Smooth muscle cell (in vitro differentiated cells): ENCODE measurements around the gene SCRT2. TPM values are rescaled to one million over a fixed set of nuclear protein-coding genes. Genes with fewer than 3 reads are reported as not detected.
"Not testable (repeated sequence)": the region's sequence is repeated elsewhere in the genome, so short reads cannot be mapped to it uniquely, and the experiment has no call there.

Experiments used
- DNase-seq: peaks from one replicate; lab custom pipeline; 2025; ENCODE audit not compliant: unreplicated experiment; lab: John Stamatoyannopoulos, UW
- H2AFZ ChIP-seq: fragments of 200-600 bp; sonication (generic); 2 replicates; pipeline ENCODE4 v1.6.0; 2016; ENCODE audit warnings: antibody characterized with exemption, low read depth, mild to moderate bottlenecking
- H3F3A ChIP-seq: fragments of 200-600 bp; sonication (generic); 2 replicates; pipeline ENCODE4 v1.6.0; 2017; ENCODE audit warnings: antibody characterized with exemption, low read depth
- H3K27ac ChIP-seq: fragments of 200-600 bp; sonication (generic); 2 replicates; pipeline ENCODE4 v1.5.1; 2016; ENCODE audit warnings: low read depth, mild to moderate bottlenecking
- H3K27me3 ChIP-seq: fragments of 200-600 bp; sonication (generic); 2 replicates; pipeline ENCODE4 v1.6.1; 2016; ENCODE audit warnings: low read depth, mild to moderate bottlenecking
- H3K36me3 ChIP-seq: fragments of 200-600 bp; sonication (generic); 2 replicates; pipeline ENCODE4 v1.5.1; 2016; ENCODE audit warnings: low read depth
- H3K4me1 ChIP-seq: fragments of 200-600 bp; sonication (generic); 2 replicates; pipeline ENCODE4 v1.5.1; 2016; ENCODE audit warnings: low read depth
- H3K4me2 ChIP-seq: fragments of 200-600 bp; sonication (generic); 2 replicates; pipeline ENCODE4 v1.6.0; 2016; ENCODE audit warnings: mild to moderate bottlenecking
- H3K4me3 ChIP-seq: fragments of 200-600 bp; sonication (generic); 2 replicates; pipeline ENCODE4 v1.5.1; 2016; ENCODE audit warnings: mild to moderate bottlenecking
- H3K79me2 ChIP-seq: fragments of 200-600 bp; sonication (generic); 2 replicates; pipeline ENCODE4 v1.6.0; 2016; ENCODE audit warnings: low read depth, mild to moderate bottlenecking
- H3K9ac ChIP-seq: fragments of 200-600 bp; sonication (generic); 2 replicates; pipeline ENCODE4 v1.6.0; 2016; ENCODE audit warnings: low read depth
- H3K9me3 ChIP-seq: fragments of 200-600 bp; sonication (generic); replicated peaks from 2 replicates; pipeline ENCODE4 v1.5.1; 2016; ENCODE audit warnings: low read depth
- H4K20me1 ChIP-seq: fragments of 200-600 bp; sonication (generic); 2 replicates; pipeline ENCODE4 v1.6.0; 2016; ENCODE audit warnings: low read depth
- WGBS: methylation state at CpG from one replicate; pipeline ENCODE4 v1.1.7; 2016; ENCODE audit warnings: low lambda C conversion rate; 5-methylcytosine and 5-hydroxymethylcytosine counted together
- polyA plus RNA-seq: library from polyadenylated mRNA; unstranded; fragments of >200 nt; fragmentation: Nextera tagmentation; extraction: Ambion mirVana; gene quantifications from 2 replicates; pipeline ENCODE4 v1.2.1, GENCODE V29; 2016
- total RNA-seq: library from RNA; depleted of rRNA; stranded (reverse); fragments of >200 nt; gene quantifications from 2 replicates; pipeline ENCODE4 v1.2.3, GENCODE V29; 2014
- TF ChIP-seq, protein P1 (sequence below): fragments of 200-600 bp; sonication (generic); IDR thresholded peaks from 2 replicates; pipeline ENCODE4 v1.5.1; 2017; ENCODE audit warnings: borderline replicate concordance, mild to moderate bottlenecking, antibody characterized with exemption; ENCODE audit not compliant: insufficient read depth, poor library complexity, severe bottlenecking

The SCRT2 gene
- total and polyA plus RNA-seq, 2 experiments from 2014 or later = not detected

DNA sequence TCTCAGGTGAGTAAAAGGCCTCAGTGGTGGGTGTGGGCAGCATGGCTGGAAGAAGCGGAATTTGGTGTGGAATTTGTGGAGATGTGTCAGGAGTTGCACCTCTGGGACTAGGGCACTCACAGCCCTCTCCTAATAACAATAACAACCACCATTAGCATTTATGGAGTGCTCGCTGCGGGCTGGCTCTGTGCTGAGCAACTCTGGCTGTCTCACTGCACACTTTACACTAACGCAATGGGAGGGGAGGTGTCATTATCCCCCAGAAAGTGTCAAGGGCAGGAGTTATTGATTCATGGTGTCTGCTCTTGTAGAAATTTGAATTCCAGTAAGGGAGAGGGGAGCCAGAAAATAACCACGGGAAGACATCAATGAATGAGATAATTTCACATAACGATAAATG, 22.7 kb upstream of the SCRT2 start:
- H3K4me1 ChIP-seq = peaks cover 9% of the 10 kb centered on the region
- H3K27ac ChIP-seq = no peak overlapping the region
- TF ChIP-seq, protein P1, sequence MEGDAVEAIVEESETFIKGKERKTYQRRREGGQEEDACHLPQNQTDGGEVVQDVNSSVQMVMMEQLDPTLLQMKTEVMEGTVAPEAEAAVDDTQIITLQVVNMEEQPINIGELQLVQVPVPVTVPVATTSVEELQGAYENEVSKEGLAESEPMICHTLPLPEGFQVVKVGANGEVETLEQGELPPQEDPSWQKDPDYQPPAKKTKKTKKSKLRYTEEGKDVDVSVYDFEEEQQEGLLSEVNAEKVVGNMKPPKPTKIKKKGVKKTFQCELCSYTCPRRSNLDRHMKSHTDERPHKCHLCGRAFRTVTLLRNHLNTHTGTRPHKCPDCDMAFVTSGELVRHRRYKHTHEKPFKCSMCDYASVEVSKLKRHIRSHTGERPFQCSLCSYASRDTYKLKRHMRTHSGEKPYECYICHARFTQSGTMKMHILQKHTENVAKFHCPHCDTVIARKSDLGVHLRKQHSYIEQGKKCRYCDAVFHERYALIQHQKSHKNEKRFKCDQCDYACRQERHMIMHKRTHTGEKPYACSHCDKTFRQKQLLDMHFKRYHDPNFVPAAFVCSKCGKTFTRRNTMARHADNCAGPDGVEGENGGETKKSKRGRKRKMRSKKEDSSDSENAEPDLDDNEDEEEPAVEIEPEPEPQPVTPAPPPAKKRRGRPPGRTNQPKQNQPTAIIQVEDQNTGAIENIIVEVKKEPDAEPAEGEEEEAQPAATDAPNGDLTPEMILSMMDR = no peak
- no peaks in the 10 kb centered on the region for H3F3A ChIP-seq
- no peaks in the 10 kb centered on the region for H3K36me3 ChIP-seq
- no peak overlapping the region for H3K9ac ChIP-seq
- 88% methylated on average over 6 of the region's 6 CpGs for WGBS
- H3K4me2 ChIP-seq = no peak overlapping the region
- H2AFZ ChIP-seq = no peak overlapping the region
- H3K4me3 ChIP-seq = no peak overlapping the region
- H3K9me3 ChIP-seq = no peaks in the 10 kb centered on the region
- no peaks in the 10 kb centered on the region for H4K20me1 ChIP-seq
- no peak for DNase-seq
- H3K27me3 ChIP-seq = no peaks in the 10 kb centered on the region
- H3K79me2 ChIP-seq = no peaks in the 10 kb centered on the region

DNA sequence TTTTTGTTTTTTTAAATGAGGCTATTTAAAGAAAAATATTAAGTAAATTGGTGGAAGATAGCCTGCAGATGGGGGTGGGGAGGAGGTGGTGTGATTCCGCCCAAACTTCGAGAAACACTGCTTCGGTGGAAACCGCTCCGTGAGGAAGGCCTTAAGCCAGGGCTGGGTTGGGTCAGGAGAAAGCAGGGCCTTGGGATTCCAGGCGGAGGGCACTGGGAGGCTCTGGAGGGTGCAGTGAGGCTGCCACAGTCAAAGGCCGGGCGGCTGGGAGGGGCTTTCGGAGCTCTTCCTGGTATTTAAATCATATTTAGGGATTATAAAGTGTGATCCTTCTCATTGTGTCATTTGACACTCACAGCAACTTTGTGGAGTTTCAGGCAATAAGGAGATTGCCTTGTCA, 22.2 kb upstream of the SCRT2 start:
- DNase-seq = no peak
- no peaks in the 10 kb centered on the region for H3K9me3 ChIP-seq
- H3K4me2 ChIP-seq = no peak overlapping the region
- WGBS = 77% methylated on average over 9 of the region's 9 CpGs
- H3K27ac ChIP-seq = no peak overlapping the region
- H4K20me1 ChIP-seq = no peaks in the 10 kb centered on the region
- no peaks in the 10 kb centered on the region for H3F3A ChIP-seq
- no peak overlapping the region for H3K9ac ChIP-seq
- H3K79me2 ChIP-seq = no peaks in the 10 kb centered on the region
- no peak overlapping the region for H2AFZ ChIP-seq
- TF ChIP-seq, protein P1 = no peak
- H3K27me3 ChIP-seq = no peaks in the 10 kb centered on the region
- peaks cover 9% of the 10 kb centered on the region for H3K4me1 ChIP-seq
- no peaks in the 10 kb centered on the region for H3K36me3 ChIP-seq
- no peak overlapping the region for H3K4me3 ChIP-seq

DNA sequence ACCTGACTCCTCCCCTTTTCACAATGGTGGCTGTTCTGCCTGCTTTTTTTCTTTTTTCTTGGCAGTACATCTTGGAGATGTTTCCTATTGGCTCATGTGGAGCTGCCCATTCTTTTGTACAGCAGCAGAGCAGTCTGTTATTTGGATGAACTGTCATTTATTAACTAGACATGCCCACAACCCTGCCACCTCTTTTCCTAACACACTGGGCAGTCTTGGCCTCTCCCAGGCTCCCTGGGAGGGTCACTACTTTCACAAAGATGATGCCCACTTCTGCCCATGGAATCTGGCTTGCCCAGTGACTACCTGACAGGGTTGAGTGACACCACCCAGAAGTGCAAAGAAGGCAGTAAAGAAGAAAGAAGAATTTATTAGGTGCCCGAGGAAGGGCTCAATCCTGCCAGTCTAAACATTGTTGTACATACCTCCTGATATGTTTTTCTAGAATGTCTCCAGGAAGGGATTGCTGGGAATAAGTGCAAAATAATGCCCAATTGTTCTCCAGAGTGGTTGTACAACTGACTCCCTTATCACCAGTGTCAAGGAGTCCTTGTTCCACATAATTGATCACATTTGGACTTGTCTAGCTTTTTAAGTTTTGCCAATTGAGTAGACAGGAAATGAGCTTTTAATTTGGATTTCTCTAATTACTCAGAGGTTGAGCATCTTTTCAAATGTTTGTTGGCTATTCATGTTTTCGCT, 19.7 kb upstream of the SCRT2 start:
- Histone ChIP-seq H3K27ac (no peak overlapping the region), H3K79me2 (no peaks in the 10 kb centered on the region), H3K4me3 (no peak overlapping the region), H3K9me3 (no peaks in the 10 kb centered on the region), H3F3A (no peaks in the 10 kb centered on the region), H3K4me1 (peaks cover 7% of the 10 kb centered on the region), H4K20me1 (no peaks in the 10 kb centered on the region), H3K27me3 (peaks cover 9% of the 10 kb centered on the region), H3K9ac (no peak overlapping the region), H3K36me3 (no peaks in the 10 kb centered on the region), H3K4me2 (no peak overlapping the region), H2AFZ (no peak overlapping the region)
- DNase-seq = no peak
- 85% methylated on average over 2 of the region's 2 CpGs for WGBS
- TF ChIP-seq, protein P1 = no peak

DNA sequence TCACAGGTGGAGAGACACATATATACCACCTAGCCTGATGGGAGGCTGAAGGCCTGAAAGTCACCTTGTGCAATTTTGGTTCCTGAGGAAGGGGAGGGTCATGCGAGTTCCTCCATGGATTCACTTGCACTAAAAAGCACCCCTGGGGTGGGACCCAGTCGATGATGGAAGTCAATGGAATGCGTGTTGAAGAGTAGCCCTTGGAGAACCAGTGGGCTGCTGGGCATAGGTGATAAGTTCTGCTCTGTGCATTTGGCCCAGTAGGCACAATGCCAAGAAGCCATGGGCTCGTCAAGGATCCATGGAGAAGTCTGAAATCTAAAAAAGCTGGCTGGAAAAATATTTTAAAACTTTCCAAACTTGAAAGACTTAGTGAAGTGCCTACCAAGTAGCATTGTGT, 18.9 kb upstream of the SCRT2 start:
- H3K4me3 ChIP-seq = no peak overlapping the region
- H3K4me2 ChIP-seq = no peak overlapping the region
- H3K4me1 ChIP-seq = peaks cover under 1% of the 10 kb centered on the region
- 78% methylated on average over 4 of the region's 4 CpGs for WGBS
- no peak overlapping the region for H3K9ac ChIP-seq
- TF ChIP-seq, protein P1 = no peak
- no peaks in the 10 kb centered on the region for H3K9me3 ChIP-seq
- no peak for DNase-seq
- no peaks in the 10 kb centered on the region for H4K20me1 ChIP-seq
- H3K27ac ChIP-seq = no peak overlapping the region
- no peaks in the 10 kb centered on the region for H3K36me3 ChIP-seq
- H3F3A ChIP-seq = no peaks in the 10 kb centered on the region
- H2AFZ ChIP-seq = no peak overlapping the region
- no peaks in the 10 kb centered on the region for H3K79me2 ChIP-seq
- H3K27me3 ChIP-seq = peaks cover 9% of the 10 kb centered on the region

DNA sequence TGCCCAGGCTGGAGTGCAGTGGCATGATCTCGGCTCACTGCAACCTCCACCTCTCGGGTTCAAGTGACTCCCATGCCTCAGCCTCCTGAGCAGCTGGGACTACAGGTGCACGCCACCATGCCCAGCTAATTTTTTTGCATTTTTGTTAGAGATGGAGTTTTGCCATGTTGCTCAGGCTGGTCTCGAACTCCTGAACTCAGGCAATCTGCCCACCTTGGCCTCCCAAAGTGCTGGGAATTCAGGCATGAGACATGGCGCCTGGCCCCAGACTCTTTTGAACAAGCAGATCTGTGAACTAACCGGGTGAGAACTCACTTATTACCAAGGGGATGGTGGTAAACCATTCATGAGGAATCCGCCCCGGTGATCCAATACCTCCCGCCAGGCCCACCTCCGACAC, 18.2 kb upstream of the SCRT2 start:
- not testable (repeated sequence) for H3K27ac ChIP-seq, H3F3A ChIP-seq, H3K79me2 ChIP-seq, H3K9ac ChIP-seq, H3K27me3 ChIP-seq, H3K36me3 ChIP-seq, DNase-seq, H3K4me1 ChIP-seq, H3K4me3 ChIP-seq, H2AFZ ChIP-seq, H3K9me3 ChIP-seq, H4K20me1 ChIP-seq, H3K4me2 ChIP-seq
- 92% methylated on average over 10 of the region's 10 CpGs for WGBS
